ENCODE data around the gene TEAD4.

TEAD4 gene

DNA sequence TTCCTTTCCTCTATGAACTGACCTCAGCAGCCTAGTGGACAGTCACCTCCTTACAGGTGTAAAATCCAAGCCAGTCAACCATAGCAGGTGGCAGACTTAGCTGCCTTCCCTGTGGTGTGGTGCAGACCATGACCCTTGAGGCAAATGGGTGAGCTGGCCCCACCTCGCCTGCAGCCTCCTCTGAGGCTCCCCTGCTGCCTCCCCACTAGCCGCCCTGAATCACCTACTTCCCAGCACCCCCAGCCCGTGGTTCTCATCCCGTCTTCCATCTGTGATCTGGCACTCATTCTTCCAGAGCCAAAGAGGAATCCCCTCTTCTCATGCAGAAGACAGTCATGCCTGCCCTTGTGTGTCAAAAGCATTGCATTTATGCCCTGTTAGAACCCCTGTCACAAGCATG is 83.6 kb downstream of the TEAD4 start:
- H3K27ac ChIP-seq = no peak overlapping the region
- CTCF ChIA-PET = interaction anchor here (0.6 kb wide), 1 partner anchor 236 kb away, joined by 3 read pairs; no protein-coding TSS in a partner anchor
- POLR2A ChIA-PET (ENCODE audit: low non-redundant PET) = no interaction called here
- TF ChIP-seq, protein P1, sequence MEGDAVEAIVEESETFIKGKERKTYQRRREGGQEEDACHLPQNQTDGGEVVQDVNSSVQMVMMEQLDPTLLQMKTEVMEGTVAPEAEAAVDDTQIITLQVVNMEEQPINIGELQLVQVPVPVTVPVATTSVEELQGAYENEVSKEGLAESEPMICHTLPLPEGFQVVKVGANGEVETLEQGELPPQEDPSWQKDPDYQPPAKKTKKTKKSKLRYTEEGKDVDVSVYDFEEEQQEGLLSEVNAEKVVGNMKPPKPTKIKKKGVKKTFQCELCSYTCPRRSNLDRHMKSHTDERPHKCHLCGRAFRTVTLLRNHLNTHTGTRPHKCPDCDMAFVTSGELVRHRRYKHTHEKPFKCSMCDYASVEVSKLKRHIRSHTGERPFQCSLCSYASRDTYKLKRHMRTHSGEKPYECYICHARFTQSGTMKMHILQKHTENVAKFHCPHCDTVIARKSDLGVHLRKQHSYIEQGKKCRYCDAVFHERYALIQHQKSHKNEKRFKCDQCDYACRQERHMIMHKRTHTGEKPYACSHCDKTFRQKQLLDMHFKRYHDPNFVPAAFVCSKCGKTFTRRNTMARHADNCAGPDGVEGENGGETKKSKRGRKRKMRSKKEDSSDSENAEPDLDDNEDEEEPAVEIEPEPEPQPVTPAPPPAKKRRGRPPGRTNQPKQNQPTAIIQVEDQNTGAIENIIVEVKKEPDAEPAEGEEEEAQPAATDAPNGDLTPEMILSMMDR (conservative IDR thresholded peaks at IDR 0.05; ENCODE audit: low read depth) = no peak
- DNase-seq (ENCODE audit: low spot score) = no peak

DNA sequence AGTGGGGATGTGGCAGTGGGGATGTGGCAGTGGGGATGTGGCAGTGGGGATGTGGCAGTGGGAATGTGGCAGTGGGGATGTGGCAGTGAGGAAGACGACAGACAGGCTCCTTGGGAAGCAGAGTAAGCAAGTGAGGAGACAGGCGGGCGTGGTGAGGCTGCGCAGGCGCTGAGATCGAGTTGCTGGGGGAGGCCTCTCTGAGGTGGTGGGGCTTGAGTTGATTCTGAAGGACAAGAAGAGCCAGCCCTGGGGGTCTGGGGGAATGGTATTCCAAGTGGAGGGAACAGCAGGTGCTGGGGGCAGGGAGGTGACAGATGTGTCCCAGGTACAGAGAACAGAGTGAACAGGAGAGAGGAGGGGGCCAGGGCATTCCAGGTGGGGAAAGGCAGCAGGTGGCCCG is 84.2 kb downstream of the TEAD4 start:
- no peak overlapping the region for H3K27ac ChIP-seq
- CTCF ChIA-PET = no interaction called here
- TF ChIP-seq, protein P1 (conservative IDR thresholded peaks at IDR 0.05; ENCODE audit: low read depth) = no peak
- no peak for DNase-seq (ENCODE audit: low spot score)
- POLR2A ChIA-PET (ENCODE audit: low non-redundant PET) = no interaction called here

DNA sequence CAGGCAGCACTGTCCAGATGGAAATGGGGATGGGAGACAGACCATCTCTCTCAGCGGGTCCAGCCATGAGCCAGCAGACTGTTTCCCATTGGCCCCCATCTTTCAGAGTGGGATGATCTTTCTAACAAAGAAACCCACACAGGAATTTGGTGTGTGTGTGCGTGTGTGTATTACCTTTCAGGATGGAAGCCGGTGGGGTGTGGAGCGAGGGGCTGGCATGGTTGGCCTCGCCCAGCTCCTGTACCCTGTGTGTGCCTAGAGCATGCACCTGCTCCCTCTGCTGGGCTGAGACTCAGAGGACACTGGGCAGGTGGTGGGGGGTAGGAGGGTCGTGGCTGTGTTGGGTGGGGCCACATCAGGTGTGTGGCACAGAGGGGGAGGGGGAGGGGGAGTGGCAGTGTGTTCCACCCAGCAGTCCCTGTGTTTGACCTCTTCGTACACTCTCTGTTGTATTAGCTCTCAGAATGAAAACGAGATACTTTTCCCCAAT is 85.0 kb downstream of the TEAD4 start:
- CTCF ChIA-PET = no interaction called here
- POLR2A ChIA-PET (ENCODE audit: low non-redundant PET) = no interaction called here
- no peak for DNase-seq (ENCODE audit: low spot score)
- no peak overlapping the region for H3K27ac ChIP-seq
- TF ChIP-seq, protein P1 (conservative IDR thresholded peaks at IDR 0.05; ENCODE audit: low read depth) = no peak

DNA sequence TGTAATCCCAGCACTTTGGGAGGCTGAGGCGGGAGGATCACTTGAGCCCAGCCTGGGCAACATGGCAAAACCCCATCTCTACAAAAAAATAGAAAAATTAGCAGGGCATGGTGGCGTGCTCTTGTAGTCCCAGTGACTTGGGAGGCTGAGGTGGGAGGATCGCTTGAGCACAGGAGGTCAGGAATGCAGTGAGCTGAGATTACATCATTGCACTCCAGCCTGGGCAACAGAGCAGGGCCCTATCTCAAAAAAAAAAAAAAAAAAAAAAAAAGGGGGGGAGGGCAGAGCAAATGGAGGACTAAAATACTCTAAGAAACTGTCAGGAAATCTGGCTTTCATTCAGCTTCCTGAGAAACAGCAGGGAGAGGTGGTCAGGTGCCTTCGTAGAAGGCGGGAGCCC is 86.3 kb downstream of the TEAD4 start:
- DNase-seq (ENCODE audit: low spot score) = no peak
- TF ChIP-seq, protein P1 (conservative IDR thresholded peaks at IDR 0.05; ENCODE audit: low read depth) = no peak
- ChIA-PET CTCF (no interaction called here), POLR2A (ENCODE audit: low non-redundant PET) (no interaction called here)
- H3K27ac ChIP-seq = no peak overlapping the region

DNA sequence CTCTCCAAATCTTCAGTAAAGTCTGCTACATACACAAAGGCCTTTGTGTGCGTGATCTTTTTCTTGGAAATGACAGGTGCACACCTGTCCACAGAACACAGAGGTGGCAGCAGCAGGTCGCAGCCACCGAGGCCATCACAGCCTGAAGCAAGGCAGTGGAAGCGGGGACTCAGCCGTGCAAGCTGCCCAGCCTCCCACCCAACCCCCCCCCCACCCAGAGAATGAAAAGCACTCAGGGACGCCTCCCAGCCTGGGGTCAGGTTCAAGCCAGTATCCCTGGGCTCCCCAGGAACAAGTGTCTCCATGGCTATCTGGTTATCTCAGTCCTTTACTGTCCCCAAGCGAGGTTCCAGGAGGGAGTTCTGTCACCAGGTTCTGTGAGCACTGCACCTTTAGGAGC is 86.8 kb downstream of the TEAD4 start:
- H3K27ac ChIP-seq = no peak overlapping the region
- TF ChIP-seq, protein P1 (conservative IDR thresholded peaks at IDR 0.05; ENCODE audit: low read depth) = no peak
- ChIA-PET CTCF (no interaction called here), POLR2A (ENCODE audit: low non-redundant PET) (no interaction called here)
- no peak for DNase-seq (ENCODE audit: low spot score)

DNA sequence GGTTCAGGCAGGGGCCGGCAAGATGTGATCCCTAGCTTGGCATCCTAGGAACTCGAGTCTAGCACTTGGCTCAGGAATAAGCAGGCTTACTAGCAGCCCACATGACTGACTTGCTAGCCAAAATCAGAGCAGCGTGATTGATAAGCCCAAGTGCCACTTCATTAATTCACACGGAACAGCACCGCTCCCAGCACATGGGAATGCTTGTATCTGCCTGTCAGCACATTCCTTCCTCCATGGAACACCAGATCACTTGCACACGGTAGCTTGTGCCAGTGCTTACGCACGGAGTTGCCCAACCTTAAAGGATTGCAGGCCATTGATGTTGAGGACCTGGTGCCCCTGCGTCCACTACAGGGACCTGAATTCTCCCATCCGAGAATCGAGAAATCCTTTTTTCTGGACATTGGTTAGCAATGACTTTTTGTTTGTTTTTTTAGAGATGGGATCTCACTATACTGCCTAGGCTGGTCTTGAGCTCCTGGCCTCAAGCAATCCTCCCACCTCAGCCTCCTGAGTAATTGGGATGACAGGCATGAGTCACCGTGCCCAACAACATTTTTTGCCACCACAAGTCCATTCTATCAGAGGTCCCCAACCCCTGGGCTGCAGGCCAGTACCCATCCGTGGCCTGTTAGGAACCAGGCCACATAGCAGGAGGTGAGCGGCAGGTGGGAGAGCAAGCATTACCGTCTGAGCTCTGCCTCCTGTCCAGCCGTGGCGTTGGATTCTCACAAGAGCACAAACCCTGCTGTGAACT is 87.4 kb downstream of the TEAD4 start:
- ChIA-PET POLR2A (ENCODE audit: low non-redundant PET) (no interaction called here), CTCF (interaction anchor here (0.6 to 0.7 kb wide), 2 partner anchors 18 to 229 kb away, joined by 3 read pairs; no protein-coding TSS in a partner anchor)
- TF ChIP-seq, protein P1 (conservative IDR thresholded peaks at IDR 0.05; ENCODE audit: low read depth) = no peak
- no peak overlapping the region for H3K27ac ChIP-seq
- DNase-seq (ENCODE audit: low spot score) = no peak

Data from RWPE1 (cell line).